Activated CD8-positive, alpha-beta memory T cell treated with anti-CD3 and anti-CD28 coated beads for 36 hours (primary cell): ENCODE results near the gene CDH18. TPM values are rescaled to one million over a fixed set of nuclear protein-coding genes. Genes with fewer than 3 reads are reported as not detected.

Experiments
- CTCF ChIA-PET: fragments of 350-600 bp; sonication (Branson Sonifier 250); formaldehyde crosslinking; loops from one replicate; lab custom pipeline; 2021; ENCODE audit warnings: antibody characterized with exemption; lab: Charles Lee
- POLR2A ChIA-PET: fragments of 350-600 bp; sonication (Branson Sonifier 250); formaldehyde crosslinking; loops from one replicate; lab custom pipeline; 2021; ENCODE audit warnings: antibody characterized with exemption; lab: Charles Lee
- total RNA-seq, 2 experiments: library from RNA; stranded (reverse); gene quantifications; one replicate each; pipeline ENCODE4 v1.2.3, GENCODE V29; 2021

CDH18 gene, protein sequence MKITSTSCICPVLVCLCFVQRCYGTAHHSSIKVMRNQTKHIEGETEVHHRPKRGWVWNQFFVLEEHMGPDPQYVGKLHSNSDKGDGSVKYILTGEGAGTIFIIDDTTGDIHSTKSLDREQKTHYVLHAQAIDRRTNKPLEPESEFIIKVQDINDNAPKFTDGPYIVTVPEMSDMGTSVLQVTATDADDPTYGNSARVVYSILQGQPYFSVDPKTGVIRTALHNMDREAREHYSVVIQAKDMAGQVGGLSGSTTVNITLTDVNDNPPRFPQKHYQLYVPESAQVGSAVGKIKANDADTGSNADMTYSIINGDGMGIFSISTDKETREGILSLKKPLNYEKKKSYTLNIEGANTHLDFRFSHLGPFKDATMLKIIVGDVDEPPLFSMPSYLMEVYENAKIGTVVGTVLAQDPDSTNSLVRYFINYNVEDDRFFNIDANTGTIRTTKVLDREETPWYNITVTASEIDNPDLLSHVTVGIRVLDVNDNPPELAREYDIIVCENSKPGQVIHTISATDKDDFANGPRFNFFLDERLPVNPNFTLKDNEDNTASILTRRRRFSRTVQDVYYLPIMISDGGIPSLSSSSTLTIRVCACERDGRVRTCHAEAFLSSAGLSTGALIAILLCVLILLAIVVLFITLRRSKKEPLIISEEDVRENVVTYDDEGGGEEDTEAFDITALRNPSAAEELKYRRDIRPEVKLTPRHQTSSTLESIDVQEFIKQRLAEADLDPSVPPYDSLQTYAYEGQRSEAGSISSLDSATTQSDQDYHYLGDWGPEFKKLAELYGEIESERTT
- not detected for total RNA-seq

DNA sequence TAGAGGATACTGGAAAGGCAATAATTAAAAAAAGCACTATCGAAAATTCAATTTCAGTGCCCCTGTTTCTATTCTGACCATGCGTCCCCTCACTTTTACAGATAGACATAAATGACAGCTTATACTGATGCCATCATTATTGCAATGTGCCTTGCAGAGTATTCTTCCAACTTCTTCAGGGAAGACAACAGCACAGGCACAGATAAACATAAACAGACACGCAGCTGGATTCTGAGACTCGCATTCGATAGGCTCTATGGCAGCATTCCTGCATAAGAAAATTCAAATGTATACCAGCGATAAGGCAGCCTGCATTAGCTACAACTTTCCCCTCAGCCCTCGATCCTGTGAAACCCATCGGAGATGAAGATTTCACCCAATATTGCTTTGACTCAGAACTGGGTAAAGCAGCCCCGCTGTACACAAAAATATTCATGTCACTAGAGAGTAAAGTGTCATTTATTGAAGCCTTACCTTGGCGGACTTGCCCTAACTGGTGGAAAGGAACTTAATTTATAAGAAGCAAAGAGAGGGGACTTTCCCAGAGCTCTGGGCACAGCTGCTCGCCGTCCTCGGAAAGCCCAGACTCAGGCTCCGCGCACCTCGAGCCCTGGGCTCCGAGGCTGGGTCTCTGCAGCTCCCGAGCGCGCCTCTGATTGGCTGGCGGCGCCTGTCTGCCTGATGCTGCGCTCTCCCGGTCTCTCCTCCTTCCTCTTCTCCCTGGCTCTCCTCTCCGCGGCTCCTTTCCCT lies at the start of gene CDH18:
CDH18 (minus strand) TSS at position 589 of the 750 bp plus-strand sequence. CDS start 149,214 bp downstream, outside the sequence.
- ChIA-PET POLR2A (no interaction called here), CTCF (no interaction called here)

DNA sequence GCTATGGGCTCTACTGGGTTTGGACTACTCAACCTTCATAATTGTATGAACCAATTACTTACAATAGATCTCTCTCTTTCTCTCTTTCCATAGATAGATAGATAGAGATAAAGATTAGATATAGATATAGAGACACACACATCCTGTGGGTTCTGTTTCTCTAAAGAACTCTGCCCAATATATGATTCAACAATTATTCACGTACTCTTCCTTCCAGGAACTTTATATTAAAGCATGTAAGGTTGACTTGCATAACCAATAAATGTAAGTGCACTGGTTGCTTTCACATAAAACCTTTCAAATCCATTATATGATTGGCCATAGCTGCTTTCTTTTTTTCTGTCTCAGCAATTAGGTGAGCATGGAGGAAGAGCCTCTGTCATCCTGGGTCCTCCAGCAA lies 46.7 kb upstream of the CDH18 start:
- ChIA-PET POLR2A (no interaction called here), CTCF (no interaction called here)

DNA sequence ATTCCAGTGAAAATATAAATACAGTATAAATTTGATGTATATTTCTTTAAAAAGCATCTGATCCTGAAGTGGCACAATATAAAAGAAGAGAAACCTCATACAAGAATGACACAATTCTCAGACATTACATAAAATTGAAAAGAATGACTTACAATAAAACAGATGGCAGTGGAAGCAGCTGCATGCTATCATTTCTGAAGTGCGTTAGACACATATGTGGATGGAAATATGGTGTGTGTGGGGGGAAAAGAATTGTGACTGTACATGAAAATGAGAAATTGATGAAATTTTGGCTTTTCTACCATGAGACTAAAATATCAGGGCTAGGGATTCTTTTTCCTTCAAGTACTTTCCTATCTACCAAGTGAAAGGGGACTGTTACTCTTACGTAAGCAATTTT lies 45.9 kb upstream of the CDH18 start:
- CTCF ChIA-PET, result no interaction called here

DNA sequence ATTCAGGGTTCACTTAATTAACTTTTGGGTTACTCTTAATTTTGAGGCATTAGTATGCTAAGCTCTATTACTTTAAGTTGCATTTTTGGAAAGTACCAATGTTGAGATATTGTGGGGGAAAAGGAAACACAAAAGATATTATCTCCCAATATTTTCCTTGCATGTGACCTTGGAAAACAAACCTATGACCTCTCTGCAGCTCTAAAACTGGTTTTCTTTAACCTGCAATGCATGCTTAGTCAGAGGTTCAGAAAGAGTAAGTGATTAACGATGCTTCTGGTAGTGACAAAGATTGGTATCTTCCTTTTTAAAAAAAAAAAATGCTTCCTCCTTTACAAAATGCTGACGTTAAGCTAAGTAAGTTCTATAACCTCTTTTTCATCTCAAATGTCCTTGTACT lies 44.9 kb upstream of the CDH18 start:
- ChIA-PET POLR2A (no interaction called here), CTCF (no interaction called here)

More for the DNA sequence above, 45.9 kb upstream of the CDH18 start:
- POLR2A ChIA-PET, result no interaction called here

DNA sequence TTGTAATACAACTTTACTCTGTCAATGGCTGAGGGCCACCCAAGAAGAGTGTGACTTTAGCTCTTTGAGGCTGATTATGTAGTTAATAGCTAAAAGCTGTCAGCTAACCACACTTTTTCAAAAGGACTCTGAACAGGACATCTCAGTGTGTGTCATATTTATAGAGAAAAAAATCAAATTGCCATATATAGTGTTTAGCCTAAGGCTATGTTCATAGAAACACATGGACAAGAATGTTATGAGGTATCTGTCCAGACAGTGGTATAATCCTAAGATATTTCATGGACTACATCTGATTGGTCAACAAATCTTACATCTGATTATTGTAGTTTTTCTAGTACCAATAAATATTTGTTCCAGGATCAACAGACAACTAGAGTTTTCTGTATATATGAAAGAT lies 42.1 kb upstream of the CDH18 start:
- POLR2A ChIA-PET, result no interaction called here

DNA sequence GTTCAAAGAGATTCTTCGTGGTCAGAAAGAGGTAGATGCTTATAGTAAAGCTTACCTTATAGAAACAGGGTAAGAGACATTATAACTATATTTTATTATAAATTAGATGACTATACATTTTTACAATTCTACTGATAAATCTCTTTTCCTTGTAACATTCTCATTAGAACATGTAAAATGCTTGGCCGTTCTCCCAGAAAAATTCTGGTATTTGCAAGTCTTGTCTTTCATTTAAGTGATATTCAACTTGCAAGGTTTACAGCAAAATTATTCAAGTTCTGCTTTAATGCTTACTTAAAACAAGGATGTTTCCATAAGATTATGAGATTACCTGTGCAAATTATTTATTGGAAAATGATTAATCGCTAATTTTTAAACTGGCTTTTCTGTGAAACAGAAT lies 41.3 kb upstream of the CDH18 start:
- CTCF ChIA-PET, result no interaction called here
- POLR2A ChIA-PET, result no interaction called here

More for the DNA sequence above, 42.1 kb upstream of the CDH18 start:
- CTCF ChIA-PET, result no interaction called here

DNA sequence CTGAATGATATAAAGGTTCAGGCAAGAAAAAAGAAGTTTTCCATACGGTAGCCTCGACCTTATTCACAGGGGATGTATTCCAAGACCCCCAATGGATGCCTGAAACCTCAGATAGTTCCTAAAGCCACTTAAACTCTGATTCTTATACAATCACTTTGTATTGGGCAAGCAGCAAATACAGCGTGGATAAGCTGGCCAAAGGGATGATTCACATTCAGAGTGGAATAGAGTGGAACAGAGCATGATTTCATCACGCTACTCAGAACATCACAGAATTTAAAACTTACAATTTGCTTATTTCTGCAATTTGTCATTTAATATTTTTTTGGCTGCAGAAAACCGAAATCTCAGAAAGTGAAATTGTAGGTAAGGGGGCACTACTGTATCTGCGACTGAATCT lies 40.5 kb upstream of the CDH18 start:
- ChIA-PET POLR2A (no interaction called here), CTCF (no interaction called here)

DNA sequence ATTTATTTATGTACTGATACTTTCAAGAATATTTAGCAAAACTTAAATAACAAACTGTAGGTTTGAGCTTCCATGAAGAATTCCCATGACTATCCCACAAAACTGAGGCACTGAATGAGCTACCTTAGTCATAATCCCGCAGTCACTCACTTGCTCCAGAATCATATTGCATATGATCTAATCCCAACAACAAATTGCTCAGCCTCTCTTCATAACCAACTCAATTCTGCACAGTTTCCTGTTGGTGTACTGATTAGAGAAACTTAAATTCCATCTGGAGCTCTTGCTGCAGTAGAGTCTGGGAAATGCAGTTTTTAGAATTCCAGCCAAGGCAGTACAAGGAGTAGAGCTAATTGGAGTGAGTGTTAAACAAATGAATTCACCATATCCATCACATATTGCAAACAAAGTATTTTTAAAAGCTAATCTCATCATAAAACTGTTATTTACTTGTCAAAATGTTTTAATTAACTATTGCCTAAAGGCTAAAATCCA lies 35.7 kb upstream of the CDH18 start:
- ChIA-PET POLR2A (no interaction called here), CTCF (no interaction called here)

DNA sequence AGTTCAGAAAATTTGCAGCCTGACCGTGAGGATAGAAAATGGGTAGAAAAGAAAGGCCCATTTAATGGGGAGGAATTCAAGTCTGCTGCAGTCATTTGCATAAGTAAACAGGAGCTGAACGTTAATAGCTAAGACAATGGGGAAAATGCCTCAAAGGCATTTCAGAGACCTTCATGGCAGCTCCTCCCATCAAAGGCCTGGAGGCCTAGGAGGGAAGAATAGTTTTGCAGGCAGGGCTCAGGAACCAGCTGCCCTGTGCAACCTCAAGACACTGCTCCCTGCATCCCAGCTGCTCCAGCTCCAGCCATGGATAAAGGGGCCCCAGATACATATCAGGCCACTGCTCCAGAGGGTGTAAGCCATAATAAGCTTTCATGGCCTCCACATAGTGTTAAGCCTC lies 32.2 kb upstream of the CDH18 start:
- POLR2A ChIA-PET, result no interaction called here
- CTCF ChIA-PET, result no interaction called here

DNA sequence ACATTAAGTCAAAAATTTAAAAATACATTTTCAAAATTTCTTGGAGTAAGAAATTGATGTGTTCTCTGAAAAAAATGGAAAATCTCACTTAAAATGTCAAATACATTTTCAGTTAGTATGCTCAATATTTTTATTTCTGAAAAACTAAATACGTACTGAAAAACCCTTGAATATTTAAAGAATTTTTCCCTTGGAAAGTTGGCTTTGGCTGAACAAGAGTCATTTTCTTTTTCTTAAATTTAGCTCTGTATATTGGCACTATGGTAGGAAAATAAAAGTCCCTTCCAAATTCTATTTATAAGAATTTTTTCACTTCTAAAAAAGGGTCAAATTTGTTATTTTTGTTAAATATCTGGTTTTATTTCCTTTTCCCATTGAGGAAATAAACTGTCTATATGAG lies 29.0 kb upstream of the CDH18 start:
- ChIA-PET CTCF (no interaction called here), POLR2A (no interaction called here)

DNA sequence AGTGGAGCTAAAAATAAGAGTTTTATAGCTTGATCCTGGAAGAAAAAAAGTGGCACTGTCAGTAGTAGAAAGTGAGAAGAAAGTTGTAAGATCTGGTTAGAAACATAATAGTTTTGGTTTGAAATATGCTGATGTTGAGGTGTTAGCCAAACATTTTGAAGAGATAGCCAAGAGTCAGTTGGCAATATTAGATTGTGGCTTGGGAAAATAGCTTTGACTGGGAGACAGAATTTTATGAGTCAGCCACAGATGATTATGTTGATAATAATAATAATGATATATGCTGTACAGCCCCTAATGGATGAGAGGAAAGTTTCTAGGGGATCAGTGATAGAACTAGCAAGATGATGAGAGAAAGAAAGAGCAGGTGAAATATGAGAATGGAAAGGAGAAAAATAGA lies 12.4 kb upstream of the CDH18 start:
- CTCF ChIA-PET, result no interaction called here
- POLR2A ChIA-PET, result no interaction called here

DNA sequence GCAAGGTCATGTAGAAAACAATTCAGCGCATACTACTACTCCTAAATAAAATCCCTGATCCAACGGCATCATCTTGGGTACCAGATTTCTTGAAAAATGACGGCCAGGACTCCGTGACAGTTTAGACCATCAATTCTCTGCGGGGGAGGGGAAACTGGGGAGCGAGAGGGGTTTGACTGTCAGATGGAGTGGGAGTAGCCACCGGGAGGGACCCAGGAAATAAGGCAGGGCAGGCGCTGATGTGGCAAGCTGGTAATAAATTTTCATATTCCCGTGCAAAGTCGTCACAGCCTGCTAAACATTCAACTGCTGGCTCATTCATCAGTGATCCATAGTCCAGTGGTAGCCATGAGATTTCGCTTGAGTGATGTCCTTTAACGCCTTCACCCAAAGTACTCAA lies 457 bp upstream of the CDH18 start:
- ChIA-PET CTCF (no interaction called here), POLR2A (no interaction called here)

DNA sequence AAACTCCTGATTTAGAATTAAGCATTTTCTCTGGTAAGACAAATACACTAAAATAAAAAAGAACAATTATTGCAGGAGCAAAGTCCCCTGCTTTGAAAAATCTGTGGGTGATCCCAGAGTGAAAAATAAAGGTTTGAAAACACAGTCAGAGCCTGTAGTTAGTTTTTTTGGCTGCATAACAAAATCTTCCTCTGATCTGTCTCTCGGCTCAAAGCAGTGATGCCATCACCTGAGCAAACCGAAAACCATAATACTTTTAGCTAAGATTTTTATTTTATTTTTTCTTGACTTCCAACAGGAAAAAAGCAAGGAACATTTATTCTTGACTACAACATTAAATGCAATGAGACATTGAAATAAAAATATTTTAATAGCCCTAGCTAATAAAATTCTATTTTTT lies 1.2 kb downstream of the CDH18 start:
- ChIA-PET POLR2A (no interaction called here), CTCF (no interaction called here)

DNA sequence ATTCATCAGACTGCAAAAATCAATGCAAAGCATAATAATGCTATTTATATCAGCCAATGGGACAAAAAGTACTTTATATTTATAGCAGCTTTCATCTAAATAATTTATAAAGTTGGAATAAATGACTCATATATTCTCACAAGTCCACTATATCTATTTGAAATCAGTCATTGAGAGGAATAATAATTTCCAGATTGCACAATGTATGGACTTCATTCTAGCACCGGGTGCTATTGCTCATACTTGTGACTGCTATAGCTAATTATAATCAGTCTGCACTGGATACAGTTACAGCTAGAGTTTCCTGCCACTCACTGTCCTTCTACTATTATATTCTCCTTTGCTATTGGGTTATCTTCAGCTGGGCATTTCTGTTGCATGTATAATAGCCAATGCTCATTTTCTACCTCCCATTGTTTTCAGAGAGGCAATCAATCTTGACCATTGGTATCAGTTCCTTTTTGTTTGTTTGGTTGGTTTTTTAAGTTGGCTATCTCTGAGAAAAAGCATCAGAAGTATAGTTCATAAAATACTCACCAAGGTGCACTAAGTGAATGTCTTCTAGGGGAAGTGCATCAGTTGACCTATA lies 1.9 kb downstream of the CDH18 start:
- ChIA-PET POLR2A (no interaction called here), CTCF (no interaction called here)

DNA sequence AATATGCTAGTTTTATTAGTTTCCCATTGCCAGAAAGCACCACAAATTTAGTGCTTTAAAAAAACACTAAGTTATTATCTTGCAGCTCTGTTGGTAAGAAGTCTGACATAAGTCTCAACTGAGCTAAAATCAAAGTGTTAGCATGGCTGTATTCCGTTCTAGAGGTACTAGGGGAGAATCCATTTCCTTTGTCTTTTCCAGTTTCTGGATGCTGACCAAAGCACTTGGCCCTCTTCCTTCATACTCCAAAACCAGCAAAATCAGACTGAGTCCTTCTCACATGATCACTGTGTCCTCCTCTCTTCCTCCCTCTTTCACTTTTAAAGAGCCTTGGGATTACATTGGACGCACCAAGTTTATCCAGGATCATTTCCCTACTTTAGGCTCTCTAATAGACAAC lies 9.5 kb downstream of the CDH18 start:
- CTCF ChIA-PET, result no interaction called here
- POLR2A ChIA-PET, result no interaction called here

DNA sequence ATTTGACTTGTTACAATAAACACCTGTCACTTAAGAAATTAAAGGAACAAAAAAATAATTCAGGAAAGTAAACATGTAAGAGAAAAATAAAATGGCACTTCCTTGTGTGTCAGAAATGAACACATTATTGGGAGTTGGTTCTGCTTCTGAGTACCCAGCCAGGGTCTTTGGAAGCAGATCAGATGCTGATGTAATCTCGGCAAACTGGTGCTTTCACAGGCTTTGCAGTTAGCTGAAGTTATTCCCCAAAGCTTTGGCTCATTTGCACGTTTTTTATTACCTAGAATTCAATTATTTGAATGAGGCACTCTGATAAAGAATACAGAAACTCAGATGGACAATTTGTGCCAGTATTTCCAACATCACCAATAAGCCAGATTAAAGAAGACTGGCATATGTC lies 10.9 kb downstream of the CDH18 start:
- ChIA-PET POLR2A (no interaction called here), CTCF (no interaction called here)

DNA sequence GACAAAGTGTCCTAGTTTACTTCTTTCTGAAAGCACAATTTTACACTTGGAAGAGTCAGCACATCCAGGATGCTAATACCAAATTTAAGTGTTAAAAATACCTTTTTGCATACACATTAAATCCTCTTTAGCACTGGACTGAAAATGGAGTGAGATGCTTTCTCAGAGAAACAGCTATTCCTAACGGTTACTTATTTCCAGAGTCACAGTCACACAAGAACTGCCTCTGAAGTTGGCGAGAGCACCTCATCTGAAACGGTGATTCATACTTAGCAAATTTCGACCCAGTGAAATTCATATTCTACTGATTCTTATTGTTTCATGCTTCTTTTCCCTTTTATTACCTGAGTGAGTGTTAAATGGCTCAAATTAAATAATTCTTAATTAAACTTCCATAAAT lies 12.2 kb downstream of the CDH18 start:
- ChIA-PET POLR2A (no interaction called here), CTCF (no interaction called here)

DNA sequence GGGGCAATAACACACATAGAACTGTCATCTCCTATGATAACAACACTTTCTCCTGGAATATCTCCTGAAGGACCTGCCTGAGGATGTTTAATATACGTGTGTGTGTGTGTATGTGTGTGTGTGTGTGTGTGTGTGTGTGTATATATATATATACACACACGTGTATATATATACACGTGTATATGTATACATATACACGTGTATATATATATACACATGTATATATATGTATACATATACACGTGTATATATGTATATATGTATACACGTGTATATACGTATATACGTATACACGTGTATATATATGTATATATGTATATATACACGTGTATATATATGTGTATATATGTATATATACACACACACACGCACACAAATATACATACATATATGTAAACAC lies 27.5 kb downstream of the CDH18 start:
- ChIA-PET POLR2A (no interaction called here), CTCF (no interaction called here)

DNA sequence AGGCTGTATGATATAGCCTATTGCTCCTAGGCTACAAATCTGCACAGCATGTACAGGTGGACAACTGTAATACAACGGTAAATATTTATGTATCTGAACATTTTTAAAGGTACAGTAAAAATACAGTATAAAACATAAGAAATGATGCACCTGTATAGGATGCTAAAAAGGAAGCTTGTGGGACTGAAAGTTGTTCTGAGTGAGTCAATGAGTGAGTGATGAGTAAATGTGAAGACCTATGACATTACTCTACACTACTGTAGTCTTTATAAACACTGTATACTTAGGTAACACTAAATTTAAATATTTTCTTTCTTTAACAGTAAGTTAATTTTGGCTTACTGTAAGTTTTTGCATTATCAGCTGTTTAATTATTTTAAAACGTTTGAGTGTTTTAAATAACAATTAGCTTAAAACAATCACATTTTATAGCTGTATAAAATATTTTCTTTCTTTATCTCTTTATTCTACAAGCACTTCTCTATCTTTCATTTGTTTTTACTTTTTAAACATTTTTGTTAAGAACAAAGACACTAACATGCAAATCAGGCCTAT lies 28.1 kb downstream of the CDH18 start:
- POLR2A ChIA-PET, result no interaction called here
- CTCF ChIA-PET, result no interaction called here

DNA sequence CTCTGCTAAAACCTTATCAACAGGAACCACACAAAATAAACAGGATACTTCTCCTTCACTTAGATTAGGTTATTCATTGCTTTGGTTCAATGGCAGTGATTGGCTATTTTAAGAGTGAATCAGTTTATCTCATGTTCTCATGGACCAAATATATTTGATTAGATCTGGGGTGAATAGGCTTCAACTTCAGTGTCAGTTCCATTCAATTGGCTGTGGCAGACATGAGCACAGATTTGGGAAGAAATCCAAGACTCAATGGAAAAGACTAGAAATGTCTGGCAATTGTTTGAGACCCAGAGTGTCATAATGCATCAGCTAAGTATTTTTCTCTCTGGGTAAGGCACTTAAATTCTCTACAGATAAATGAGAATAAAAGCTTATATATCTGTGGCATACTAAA lies 37.1 kb downstream of the CDH18 start:
- ChIA-PET CTCF (no interaction called here), POLR2A (no interaction called here)
